ENCODE results near the gene UCN3. TPM values are rescaled to one million over a fixed set of nuclear protein-coding genes. Genes with fewer than 3 reads are reported as not detected.

The UCN3 gene
- total RNA-seq, 4 donors from 2014 or later = not detected

Other genes with a start within 250 kb of the UCN3 start
- not detected for gene AKR1C8, start 179.8 kb upstream of the UCN3 start, total RNA-seq
- gene AKR1C4, start 168.1 kb upstream of the UCN3 start, total RNA-seq = not detected
- gene TUBAL3, start 39.9 kb downstream of the UCN3 start, total RNA-seq = not detected
- gene NET1, start 47.6 kb downstream of the UCN3 start, total RNA-seq = 100 to 1,000 TPM in 2 of 4 donors, 10 to 100 TPM in 2; 21.0 to 126 (median 87.0) TPM
- gene CALML5, start 134.6 kb downstream of the UCN3 start, total RNA-seq = not detected
- not detected for gene CALML3, start 160.0 kb downstream of the UCN3 start, total RNA-seq

Measured in uterus (tissue), 4 donors.